Activated gamma-delta T cell treated with anti-CD3 and anti-CD28 coated beads, Interleukin-2, amount 50 U/mL, for 16 hours (primary cell): ENCODE results near the gene ITPRIPL2.

Experiments used
- DNase-seq: peaks from one replicate; pipeline ENCODE4 v3.0.0-alpha.2; 2020; ENCODE audit warnings: low read depth

Gene ITPRIPL2

DNA sequence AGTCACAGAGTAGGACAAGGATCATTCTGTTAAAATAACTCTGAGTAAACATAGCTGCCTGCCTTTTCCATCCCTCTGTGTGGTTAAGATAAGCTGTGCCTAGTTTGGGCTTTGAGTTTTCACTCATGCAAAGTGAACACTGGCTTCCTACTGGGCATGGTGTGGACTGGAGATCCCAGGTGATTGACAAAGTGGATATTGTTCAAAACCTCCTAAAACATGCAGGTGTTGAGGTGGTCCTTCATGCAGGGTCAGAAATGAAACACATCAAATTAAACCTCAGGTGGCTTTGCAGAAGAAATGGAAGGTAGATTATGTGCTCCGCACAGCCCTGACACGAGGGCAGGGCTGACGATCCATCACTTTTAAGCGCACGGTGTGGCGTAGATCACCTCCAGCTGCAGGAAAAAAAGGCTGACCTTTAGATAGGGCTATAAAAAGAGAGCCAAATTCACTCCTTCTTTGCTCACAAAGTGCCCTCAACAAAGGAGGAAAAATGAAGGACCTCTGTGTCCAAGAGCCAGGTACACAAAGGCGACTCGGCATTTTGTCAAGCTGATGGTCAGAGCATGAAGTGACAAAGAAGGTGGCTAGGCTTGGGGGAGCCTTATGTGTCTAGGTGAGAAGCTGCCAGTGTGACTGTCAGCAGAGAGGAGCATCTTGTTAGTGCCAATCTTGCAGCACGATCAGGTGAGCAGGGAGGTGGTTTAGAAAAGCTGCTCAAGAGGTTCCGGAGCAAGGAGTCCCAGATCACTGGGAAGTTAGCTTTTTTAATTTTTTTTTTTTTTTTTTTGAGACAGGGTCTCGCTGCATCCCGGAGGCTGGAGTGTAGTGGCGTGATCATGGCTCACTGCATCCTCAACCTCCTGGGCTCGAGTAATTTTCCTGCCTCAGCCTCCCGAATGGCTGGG lies 19.9 kb upstream of the ITPRIPL2 start:
- no peak for DNase-seq

DNA sequence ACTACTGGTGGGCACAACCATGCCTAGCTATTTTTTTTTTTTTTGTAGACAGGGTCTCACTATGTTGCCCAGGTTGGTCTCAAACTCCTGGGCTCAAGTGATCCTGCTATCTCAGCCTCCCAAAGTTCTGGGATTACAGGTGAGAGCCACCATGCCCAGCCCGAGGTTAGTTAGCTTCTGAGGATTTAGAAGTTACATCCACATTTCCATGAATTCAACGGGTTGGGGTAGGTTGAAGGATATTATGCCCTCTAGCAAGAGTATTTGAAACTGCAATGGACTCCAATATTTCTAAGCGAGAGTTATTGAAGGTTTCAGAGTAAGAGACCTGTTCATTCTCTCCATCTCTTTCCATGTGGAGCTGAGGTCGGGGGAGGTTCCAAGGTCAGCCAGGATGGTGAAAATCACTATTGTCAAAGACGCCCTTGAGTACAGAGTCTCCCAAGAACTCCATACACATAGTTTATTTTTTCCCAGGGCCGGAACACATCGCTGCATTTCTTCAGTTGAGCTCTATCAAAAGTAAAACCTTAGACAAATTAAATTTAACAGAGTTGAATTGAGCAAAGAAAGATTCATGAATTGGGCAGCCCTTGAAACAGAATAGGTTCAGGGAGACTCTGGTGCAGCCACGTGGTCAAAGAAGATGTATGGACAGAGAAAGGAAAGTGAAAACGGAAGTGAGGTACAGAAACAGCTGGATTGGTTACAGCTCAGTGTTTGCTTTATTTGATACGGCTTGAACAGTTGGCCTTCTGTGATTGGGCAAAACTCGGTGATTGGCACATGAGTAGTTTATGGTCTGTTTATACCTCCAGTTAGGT lies 19.0 kb upstream of the ITPRIPL2 start:
- no peak for DNase-seq

DNA sequence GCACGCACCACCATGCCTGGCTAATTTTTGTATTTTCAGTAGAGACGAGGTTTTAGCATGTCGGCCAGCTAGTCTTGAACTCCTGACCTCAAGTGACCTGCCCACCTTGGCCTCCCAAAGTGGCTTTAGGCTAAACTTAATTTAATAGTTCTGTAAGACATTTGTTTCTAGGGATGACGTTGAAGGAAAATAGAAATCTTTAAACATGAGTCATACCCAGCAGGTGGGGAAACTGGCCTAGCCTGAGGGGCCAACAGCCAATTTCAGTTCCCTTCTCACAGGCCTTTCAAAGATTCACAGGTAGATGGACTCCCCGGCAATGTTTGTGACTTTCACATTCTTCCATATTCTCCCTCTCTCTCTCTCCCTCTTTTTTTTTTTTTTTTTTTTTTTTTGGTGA lies 18.1 kb upstream of the ITPRIPL2 start:
- DNase-seq: no peak

DNA sequence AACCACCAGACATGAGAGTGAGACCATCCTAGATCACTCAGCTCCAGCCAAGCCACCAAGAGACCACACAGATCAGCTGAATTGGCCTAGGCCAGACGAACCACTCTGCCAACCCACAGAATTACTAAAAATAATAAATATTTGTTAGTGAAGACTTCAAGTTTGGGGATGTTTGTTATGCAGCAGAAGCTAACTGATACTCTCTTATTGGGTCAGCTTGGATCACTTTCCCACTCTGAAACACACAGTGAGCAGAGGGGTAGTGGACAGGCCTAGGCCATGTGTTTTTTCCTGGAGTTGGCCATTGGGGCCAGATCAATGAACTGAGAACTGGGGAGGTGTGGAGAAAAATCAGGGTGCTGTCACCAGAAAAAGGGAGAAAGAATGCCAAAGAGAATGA lies 15.6 kb upstream of the ITPRIPL2 start:
- no peak for DNase-seq

DNA sequence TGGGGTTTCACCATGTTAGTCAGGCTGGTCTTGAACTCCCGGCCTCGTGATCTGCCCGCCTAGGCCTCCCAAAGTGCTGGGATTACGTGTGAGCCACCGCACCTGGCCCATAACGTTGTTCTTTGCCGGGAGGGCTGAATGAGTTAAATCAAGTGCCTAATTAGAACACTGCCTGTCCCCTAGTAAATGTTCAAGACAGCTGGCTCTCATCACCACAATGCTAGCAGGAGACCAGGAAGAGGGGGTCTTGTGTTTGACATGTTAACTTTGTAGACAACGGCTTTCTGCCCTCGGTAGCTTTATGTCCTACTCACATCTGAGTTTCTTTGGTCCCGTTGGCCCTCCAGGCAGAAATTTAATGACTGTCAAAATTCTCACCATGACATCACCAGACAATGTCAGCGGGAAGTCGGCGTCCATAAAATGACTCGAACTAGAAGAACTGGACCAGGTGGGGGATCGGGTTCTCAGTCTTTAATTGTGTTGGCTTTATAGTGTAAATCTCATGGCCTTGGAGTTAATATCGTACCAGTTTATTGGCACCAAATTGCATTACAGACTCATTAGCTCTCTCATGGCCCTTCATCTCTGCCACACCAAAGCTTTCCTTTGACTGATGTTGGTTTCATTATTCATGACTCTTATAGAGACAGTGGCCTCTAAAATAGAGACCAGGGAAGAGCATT lies 11.4 kb upstream of the ITPRIPL2 start:
- no peak for DNase-seq

DNA sequence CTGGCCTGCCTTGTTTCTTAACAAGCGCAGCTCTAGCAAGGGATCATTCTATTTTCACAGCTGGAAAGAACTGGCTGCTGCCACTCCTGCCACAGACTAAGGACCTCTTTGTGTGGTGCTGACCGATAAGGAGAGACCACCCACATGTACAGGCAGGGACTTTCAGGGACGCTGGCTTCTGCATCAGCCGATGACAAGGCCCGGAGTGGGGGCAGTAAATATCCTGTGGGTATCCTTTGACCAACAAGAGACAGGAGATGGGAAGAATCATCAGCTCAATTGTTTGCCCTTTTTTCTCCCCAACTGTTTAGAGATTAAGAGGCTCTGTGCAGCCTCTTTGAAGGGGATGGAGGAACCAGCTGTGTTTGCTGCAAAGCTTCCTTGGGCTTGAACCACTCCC lies 9.2 kb upstream of the ITPRIPL2 start:
- no peak for DNase-seq

DNA sequence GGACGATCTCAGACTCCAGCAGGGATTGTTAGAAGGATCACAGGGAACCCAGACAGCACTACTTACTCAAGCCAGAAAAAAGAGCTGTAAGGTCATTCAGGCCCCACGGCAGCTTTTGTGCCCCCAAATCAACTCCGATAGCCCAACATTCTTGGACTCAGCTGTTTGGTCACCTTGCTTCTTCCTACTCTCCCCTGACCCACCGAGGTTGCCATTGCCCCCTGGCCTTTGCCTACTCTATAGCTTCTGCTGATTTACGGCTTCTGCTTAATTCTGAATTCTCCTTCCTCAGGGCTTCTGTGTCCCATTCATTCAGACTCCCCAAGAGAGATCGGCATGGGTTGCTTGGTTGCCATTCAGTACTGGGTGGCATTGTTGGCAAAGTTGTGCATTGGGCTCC lies 8.6 kb upstream of the ITPRIPL2 start:
- no peak for DNase-seq

DNA sequence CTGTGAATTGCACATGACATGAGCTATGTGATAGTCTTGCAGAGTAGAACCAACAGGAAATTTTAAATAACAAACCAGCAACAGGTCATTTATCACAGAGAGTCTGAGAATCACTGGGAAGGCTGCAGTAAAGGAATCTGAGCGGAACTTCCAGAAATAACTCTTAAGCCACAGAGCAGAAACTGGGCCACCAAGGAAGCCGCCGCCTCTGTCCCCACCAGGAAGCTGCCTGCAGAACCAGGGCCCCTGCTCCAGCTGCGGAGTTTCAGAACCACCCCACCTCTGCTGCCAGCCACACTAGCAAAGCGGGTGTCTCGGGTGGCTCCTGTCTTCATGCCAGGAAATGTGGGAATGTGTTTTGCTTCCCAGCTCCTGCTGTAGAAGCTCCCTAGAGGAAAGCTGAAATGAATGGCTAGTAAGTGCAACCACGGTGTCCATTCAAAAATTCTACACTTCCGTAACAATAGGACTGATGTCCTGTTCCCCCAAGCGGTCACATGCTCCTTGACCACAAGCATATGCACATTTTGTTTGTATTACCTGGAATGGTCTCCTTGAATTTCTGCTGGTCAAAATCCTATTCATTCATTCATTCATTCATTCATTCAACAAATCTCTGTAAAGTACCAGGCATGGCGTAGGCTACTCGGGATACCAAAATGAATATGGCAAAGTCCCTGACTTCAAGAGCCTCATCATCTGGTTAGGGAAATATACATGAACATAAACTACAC lies 7.7 kb upstream of the ITPRIPL2 start:
- no peak for DNase-seq

DNA sequence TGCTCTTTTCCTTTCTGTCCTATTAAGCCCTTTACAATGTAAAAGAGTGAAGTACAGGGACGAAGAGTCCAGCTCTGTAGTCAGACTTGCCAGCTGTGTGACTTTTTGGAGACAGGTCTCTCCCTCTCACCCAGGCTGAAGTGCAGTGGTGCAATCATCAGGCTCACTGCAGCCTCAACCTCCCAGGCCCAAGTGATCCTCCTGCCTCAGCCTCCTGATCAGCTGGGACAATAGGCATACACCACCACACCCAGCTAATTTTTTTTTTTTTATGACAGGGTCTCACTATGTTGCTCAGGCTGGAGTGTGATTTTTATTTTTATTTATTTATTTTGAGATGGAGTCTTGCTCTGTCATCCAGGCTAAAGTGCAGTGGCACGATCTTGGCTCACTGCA lies 7.1 kb upstream of the ITPRIPL2 start:
- no peak for DNase-seq

DNA sequence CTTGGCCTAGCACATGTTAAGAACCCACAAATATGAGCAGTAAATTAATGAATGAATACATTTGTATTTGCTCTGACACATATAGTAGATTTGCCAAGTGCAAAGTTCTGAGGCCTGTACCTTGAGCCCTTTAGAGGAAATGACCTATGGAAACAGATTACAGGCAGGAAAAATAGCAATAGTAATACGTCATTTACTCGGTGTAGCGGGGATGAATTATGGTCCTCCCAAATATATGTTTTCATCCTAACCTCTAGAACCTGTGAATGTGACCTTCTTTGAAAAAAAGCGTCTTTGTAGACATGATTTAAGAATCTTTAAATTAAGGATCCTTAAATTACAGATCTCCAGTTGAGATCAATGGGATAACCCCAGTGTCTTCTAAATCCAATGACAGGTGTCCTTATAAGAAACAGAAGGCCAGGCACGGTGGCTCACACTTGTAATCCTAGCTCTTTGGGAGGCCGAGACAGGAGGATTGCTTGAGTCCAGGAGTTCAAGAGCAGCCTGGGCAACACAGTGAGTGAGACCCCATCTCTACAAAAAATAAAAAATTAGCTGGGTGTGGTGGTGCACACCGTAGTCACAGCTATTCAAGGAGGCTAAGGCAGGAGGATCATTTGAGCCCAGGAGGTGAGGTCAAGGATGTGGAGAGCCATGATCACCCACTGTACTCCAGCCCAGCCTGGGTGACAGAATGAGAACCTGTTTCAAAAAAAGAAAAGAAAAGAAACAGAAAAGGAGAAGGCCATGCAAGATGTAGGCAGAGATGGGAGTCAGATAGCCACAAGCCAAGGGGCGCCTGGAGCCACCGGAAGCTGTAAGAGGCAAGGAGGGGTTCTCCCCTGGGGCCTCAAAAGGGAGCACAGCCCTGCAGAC lies 5.1 kb upstream of the ITPRIPL2 start:
- DNase-seq: no peak

DNA sequence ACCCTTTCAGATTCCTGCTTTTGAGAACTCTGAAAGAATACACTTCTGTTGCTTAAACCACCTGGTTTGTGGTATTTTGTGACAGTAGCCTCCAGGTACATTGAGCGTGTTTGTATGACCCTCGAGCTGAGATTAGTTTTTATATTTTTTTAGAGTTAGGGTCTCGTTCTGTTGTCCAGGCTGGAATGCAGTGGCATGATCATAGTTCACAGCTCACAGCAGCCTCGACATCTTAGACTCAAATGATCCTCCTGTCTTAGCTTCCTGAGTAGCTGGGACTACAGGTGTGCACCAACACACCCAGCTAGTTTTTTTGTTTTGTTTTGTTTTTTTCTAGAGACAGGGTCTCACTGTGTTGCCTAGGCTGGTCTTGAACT lies 4.5 kb upstream of the ITPRIPL2 start:
- DNase-seq: no peak

DNA sequence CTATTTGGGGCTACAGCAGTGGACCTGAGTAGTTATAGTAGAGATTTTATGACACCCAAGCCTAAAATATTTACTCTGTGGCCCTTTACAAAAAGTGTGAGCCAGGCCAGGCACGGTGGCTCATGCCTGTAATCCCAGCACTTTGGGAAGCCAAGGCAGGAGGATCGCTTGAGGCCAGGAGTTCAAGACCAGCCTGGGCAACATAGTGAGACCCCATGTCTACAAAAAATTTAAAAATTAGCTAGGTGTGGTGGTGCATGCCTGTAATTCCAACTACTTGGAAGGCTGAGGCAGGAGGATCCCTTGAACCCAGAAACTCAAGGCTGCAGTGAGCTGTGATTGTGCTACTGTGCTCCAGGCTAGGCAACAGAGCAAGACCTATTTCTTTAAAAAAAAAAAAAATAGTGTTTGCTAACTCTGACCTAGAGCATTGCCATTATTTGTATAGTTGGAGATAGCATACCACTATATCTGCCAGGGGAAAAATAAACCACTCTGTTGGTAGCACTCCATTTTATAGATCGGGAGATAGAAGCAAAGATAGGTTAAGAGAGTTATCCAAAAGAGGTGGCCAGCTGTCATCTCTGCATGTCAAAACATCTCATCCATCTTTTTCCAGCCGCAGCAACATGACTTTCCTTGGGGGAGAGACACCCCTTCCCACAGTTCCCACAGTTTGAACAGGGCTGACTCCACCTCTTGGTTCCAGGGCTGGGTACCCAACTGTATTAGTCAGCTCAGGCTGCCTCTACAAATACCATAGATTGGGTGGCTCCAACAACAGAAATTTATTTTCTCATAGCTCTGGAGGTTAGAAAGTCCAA lies 3.0 kb upstream of the ITPRIPL2 start:
- DNase-seq: no peak

DNA sequence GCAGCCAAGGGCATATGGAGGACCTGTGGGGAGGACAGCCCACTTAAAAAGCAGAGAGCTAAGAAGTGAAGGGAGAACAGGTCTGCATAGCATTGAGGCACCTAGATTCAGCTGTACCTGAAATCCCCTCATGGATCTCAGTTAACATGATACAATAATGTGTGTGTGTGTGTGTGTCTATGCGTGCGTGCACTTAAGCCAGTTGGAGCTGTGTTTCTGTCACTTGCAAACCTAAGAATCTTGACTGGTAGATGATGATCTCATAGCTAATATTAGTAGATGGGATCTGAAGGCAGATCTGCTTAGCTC lies 1.7 kb upstream of the ITPRIPL2 start:
- DNase-seq: no peak

DNA sequence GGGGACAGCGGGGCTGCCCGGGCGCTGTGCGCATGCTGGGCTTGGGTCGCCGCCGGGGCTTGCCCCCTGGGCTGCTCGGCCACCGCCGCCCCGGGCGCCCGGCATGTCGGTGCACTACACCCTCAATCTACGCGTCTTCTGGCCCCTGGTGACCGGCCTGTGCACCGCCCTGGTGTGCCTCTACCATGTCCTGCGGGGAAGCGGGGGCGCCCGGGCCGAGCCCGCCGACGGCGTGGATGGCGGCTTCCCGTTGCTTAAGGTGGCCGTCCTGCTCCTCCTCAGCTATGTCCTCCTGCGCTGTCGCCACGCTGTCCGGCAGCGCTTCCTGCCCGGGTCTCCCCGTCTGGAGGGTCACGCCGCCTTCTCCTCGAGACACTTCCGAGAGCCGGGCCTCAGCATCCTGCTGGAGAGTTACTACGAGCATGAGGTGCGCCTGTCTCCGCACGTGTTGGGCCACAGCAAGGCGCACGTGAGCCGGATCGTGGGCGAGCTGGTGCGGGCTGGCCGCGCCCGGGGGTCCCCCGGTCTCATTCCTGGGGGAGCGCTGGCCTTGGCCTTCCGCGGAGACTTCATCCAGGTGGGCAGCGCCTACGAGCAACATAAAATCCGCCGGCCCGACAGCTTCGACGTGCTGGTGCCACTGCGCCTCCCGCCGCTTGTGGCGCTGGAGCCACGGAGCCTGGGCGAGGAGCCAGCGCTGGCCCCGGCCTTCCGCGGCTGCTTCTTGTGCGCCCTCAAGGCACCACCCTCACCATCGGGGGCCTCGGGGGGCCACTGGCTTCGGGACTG lies 789 bp downstream of the ITPRIPL2 start:
- DNase-seq: no peak

DNA sequence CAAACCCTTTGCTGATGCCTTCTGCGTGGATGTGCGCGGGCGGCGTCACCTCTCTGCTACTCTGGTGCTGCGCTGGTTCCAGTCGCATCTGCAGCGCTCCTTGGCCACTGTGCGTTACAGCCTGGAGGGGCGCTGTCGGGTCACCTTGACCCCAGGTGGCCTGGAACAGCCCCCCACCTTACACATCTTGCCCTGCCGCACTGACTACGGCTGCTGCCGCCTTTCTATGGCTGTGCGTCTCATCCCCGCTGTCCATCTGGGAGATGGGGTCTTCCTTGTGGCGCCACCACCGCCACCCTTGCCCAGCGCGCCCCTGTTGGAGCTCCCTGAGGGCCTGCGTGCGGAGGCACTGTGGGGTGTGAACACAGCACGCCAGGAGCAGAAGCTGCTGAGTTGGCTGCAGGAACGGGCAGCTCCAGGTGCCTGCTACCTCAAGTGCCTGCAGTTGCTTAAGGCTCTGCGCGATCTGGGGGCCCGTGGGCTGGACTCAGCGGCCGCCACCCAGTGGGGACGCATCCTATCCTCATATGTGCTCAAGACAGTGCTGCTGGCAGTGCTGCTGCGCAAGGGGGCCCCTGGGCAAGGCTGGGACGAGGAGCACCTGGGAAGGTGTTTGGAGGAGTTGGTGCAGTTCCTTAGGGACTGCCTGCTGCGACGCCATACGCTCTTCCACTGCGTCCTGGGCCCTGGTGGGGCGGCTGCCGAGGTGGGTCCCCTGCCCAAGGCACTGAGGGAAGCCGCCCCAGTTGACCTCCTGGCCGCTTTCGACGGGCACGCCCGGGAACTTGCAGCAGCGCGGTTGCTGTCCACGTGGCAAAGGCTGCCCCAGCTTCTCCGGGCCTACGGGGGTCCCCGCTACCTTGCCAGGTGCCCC lies 1.6 kb downstream of the ITPRIPL2 start:
- no peak for DNase-seq

DNA sequence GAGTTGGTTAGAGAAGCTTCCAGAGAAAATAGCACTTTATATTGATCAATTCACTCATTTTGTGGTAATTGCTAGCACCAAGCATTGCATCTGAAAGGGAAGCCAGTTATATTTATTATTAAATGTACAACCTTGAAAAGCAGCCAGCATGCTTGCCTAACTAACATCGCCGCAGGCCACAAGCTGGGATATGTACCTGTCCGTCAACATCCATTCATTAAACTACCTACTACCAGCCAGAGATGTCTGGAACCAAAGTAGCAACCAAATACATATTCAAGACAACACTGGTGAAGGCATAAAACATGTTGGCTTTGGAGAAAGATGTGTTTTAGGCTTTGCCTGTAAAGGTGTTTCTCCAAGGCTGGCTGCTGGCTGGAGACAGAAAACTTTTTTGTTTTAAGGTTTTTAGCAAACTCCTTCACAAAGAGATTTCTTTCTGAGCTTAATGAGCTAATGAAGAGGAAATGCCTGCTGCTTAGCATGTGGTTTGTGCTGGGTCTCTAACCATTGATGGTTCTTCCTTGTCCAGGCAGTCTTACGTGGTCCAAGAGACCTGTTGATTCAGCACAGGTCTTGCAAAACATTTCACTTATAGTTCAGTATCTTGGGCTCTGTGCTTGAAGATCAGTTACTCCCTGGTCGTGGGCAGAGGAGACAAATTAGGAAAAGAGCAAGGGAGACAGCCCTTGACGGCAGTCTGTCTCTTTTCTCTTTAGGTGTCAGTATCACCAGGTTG lies 3.1 kb downstream of the ITPRIPL2 start:
- DNase-seq: no peak

DNA sequence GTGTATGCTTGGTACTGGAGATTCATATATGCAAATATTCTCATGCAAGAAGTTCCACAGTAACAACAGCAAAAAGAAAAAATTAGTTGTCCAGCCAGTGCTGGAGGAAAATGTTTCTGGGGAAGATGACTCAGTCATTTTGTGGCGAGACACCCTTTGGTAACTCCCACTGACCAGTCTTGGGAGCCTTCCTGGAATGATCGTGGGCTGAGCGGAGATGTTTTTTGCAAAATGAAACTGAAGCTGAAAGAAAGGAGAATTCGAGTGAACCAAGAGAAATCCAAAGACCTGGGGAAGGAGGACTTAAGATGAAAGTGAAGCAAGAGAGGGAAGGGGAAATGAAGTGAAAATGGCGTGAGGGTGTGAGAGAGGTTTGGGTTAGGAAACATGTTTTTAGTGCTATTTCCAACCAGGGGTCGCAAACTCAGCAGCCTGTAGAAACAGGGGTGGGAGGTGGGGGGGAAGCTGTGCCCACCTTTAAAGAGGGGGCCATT lies 5.2 kb downstream of the ITPRIPL2 start:
- no peak for DNase-seq

DNA sequence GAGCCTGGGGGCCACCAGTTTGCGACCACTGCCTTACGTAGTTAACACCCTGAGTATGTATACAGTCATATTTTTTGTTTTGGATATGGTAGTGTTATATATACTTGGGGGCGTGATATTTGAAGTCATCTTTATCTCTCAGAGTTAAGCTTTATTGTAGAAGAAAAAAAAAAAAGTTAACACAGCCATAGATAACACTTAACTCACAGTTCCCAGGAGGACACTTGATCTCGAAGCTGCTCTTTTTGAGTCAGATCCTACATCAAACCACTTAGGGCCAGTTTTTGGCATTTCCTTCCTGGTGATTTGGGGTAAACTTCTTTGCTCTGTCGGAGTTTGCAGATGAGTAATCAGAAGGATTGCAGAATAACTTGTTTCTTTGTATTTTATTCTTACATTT lies 5.8 kb downstream of the ITPRIPL2 start:
- DNase-seq: no peak
